Activated T-helper 1 cell treated with Interleukin-2 at 50 U/mL for 16 hours (primary cell): ENCODE measurements around the gene AGFG2.
"Not testable (repeated sequence)": the region's sequence is repeated elsewhere in the genome, so short reads cannot be mapped to it uniquely, and the experiment has no call there.

Source experiments
- DNase-seq: peaks from one replicate; pipeline ENCODE4 v3.0.0-alpha.2; 2020; ENCODE audit warnings: low read depth

AGFG2 gene, protein sequence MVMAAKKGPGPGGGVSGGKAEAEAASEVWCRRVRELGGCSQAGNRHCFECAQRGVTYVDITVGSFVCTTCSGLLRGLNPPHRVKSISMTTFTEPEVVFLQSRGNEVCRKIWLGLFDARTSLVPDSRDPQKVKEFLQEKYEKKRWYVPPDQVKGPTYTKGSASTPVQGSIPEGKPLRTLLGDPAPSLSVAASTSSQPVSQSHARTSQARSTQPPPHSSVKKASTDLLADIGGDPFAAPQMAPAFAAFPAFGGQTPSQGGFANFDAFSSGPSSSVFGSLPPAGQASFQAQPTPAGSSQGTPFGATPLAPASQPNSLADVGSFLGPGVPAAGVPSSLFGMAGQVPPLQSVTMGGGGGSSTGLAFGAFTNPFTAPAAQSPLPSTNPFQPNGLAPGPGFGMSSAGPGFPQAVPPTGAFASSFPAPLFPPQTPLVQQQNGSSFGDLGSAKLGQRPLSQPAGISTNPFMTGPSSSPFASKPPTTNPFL

DNA sequence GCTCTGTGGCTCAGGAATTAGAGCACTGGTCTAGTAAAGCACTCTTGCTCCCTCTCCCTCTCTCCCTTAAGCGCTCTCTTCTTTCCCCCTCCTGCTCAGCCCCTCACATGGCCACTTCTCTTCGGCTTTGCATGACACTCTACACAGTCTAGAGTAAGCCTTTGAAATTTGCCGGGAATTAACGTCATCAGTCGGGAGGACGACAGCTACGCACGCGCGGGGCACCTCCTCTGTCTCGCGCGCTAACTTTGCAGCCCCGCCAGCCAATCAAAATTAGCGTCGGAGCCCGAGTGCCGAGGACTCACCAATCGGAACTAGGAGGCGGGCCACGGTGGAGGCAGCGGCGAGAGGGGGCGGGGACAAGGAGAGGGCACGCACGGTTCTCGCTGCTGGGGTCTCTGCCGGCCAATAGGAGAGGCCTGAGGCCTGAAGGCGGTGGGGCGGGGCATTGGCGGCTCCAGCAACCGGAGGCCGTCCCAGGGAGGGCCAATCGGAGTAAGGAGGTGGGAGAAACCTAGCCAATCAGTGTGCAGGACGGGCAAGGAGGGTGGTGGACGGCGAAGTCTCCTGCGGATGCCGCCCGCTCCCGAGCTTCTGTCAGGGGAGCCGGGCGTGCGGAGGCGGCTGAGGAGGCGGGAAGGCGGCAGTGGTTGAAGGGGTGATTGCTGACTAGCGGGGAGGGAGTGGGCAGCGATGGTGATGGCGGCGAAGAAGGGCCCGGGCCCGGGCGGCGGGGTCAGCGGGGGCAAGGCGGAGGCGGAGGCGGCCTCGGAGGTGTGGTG, at the start of gene AGFG2:
AGFG2 (plus strand) TSS at position 550 of the 782 bp plus-strand sequence; CDS start at position 694, 144 bp downstream.
- DNase-seq: peak; percentile 100

DNA sequence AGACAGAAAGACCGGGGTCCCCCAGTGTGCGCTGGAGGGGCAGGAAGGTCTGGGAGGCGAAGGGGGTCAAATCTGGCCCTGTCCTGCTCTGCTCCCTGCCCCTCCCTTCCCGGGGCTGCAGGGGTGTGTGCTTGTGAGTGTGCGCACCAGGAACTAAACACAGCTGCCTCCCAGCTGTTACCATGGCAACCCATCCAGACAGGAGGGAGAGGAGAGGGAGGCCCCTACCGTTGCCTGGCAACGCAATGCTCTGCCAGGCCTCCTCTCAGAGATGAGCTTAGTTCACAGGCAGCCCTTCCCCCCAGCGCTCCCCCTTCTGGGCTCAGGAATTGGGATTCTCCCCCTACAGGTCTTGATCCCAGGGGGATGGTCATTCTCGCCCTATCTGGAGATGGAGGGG, 49.2 kb upstream of the AGFG2 start:
- DNase-seq: no peak

DNA sequence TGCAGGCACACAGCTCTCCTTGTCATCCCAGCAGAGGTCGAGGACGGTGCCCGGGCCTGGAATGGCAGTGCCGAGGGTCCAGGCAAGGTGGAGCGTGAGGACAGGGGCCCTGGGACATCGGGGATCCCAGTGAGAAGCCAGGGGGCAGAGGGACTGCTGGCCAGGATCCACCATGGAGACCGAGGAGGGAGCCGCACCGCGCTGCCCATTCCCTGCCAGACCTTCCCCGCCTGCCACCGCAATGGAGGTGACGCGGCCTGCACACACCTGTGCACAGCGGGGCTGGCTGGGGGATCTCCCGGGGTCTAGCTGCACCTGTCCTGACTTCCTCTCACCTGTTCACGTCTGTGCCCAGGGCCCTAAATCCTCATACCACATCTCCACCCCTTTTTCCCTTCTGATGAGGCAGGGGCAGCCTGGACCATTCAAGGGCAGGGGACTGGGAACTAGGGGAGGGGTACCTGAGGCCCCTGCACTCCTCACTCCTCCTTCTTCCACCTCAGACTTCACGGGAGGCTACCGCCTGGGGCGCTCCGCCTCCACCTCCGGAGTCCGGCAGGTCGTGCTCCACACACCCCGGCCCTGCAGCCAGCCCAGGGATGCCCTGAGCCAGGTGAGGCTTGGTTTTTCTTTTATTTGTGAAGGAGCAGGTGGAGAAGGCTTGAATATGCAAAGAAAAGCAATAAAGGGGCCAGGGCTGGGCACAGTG, 48.4 kb upstream of the AGFG2 start:
- DNase-seq: no peak

DNA sequence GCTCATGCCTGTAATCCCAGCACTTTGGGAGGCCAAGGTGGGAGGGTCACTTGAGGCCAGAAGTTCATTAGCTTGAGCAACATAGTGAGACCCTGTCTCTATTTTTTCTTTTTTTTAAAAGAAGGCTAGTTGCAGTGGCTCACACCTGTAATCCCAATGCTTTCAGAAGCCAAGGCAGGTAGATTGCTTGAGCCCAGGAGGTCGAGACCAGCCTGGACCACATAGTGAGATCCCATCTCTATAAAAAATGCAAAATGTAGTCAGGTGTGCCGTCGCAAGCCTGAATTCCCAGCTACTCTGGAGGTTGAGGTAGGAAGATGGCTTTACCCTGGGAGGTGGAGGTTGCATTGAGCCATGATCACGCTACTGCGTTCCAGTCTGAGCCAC, 47.8 kb upstream of the AGFG2 start:
- DNase-seq: no peak

DNA sequence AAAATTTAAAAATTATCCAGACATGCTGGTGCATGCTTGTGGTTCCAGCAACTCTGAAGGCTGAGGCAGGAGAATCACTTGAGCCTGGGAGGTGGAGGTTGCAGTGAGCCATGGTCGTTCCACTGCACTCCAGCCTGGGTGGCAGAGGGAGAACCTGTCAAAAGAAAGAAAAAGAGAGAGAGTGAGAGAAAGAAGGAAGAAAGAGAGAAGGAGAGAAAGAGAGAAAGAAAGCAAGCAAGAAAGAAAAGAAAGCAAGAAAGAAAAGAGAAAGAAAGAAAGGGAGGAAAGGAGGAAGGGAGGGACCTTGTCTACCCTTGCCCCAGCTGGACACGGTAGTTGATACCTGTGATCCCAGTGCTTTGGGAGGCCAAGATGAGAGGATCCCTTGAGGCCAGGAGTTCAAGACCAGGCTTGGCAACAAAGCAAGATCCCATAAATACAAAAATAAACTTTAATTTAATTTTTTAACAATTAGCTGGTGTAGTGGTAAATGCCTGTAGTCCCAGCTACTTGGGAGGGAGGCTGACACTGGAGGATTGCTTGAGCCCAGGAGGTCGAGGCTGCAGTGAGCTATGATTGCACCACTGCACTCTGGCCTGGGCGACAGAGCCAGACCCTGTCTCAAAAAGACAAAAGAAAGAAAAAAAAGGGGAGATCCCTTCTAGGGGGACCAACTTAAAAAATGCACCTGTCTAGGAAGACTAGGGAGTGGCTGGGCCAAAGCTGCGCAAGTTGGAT, 46.1 kb upstream of the AGFG2 start:
- DNase-seq: no peak

DNA sequence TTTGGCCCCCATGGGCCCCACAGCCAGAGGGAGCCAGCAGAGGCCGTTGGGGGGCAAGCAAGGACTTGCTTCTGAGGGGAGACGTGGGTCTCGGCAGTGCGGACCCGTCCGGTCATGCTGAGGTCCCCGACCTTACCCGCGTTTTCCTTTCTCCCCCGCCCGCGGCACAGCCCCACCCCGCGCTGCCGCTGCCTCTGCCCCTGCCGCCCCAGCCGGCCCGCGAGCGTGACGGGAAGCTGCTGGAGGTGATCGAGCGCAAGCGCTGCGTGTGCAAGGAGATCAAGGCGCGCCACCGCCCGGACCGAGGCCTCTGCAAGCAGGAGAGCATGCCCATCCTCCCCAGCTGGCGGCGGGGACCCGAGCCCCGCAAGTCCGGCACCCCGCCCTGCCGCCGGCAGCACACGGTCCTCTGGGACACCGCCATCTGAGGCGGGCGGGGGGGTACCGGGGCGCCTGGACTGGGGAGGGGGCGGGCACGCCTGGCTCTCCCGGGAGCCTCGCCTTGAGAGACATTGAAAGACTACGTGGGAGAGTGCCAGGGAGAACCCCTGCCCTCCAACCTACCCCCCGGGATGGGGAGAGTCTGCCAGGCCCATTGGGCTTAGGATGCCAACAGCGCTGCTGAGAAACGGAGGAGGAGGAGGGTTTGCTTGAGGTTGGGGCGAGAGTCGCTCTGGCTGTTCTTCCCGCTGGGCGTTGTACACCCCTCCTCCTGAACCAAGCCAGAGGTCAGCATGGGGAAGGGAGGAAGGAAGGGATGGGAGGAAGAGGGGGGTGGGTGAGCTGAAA, 45.3 kb upstream of the AGFG2 start:
- DNase-seq: peak; percentile 46

- no peak for DNase-seq
Observed at GRCh38 chr7:100496509-100496908, 42.5 kb upstream of the AGFG2 start.

DNA sequence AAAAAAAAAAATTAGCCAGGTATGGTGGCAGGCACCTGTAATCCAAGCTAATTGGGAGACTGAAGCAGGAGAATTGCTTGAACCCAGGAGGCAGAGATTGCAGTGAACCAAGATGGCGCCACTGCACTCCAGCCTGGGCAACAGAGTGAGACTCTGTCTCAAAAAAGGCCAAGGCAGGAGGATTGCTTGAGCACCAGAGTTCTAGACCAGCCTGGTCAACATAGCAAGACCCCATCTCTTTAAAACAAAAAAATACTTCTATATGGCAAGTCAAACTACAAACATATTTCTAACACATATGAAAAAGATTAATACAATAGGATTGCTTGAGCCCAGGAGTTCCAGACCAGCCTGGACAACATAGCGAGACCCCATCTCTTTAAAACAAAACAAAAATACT, 38.3 kb upstream of the AGFG2 start:
- not testable (repeated sequence) for DNase-seq

DNA sequence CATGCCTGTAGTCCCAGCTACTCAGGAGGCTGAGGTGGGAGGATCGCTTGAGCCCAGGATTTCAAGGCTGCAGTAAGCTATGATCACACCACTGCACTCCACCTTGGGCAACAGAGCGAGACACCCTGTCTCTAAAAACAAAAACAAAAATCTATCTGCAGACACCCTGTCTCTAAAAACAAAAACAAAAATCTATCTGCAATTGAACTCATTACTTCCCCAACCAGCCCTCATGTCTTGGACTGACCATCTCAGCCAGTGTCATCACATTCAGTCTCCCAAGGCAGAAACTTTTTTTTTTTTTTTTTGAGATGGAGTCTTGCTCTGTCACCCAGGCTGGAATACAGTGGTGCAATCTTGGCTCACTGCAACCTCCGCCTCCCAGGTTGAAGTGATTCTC, 35.0 kb upstream of the AGFG2 start:
- not testable (repeated sequence) for DNase-seq

DNA sequence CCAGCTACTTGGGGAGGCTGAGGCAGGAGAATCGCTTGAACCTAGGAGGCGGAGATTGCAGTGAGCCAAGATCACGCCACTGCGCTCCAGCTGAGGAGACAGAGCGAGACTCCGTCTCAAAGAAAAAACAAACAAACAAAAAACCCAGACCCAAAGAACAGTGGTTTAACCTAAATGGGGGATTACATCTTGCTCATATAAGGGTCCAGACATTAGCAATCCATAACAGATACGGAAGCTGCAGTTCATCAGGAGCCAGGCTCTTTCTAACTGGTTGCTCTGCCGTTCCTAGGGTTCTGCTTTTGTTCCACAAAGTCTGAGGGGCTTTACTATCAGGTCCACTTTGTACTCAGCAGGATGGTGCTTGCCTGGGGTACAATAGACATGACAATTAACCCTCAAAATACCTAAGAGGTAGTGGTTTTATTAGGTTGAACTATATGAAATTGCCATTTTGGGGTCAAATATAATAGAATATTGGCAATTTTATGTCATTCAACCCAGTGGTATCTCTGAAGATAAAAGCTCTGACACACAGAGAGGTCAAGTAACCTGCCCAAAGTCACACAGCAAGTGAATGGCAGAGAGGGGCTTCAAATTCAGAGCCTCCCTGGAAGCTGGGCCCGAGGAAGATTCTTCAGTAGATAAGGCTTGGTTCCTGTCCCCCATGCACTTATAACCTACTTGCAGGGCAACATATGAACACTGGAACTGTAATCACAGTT, 34.0 kb upstream of the AGFG2 start:
- no peak for DNase-seq

DNA sequence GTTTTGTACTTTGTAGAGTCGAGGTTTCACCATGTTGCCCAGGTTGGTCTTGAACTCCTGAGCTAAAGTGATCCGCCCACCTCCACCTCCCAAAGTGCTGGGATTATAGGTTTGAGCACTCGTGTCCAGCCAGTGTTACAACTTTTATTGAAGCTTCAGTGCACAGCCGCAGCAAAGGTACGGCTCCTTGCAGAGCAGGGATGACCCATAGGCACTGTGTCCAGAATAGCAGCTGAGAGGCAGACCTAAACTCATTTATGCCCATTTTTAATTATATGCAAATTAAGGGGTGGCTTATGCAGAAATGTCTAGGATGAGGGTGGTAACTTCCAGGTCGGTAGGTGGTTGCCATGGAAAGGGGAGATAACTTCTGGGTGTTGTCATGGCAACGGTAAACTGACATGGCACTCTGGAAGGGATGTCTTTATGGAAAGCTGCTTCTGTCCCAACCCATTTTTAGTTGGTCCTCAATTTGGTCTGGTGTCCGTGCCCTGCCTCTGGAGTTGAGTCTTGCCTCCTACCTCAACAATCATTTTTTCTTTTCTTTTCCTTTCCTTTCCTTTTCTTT, 32.6 kb upstream of the AGFG2 start:
- DNase-seq: no peak

DNA sequence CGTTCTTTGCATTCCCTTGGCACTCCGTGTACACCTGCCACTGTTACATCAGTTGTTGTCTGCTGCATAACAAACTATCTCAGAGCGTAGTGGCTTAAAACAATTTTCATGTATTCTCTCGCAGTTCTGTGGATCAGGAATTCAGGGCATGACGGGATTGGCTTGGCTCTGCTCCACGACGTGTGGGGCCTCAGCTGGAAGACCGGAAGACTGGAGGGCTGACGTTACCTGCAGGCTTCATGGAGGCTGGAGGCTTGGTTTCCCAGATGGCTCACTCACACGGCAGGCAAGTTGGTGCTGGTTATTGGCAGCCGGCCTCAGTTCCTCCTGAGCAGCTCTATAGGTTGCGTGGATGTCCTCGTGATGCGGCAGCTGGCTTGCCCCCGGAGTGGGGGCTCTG, 29.8 kb upstream of the AGFG2 start:
- DNase-seq: no peak

DNA sequence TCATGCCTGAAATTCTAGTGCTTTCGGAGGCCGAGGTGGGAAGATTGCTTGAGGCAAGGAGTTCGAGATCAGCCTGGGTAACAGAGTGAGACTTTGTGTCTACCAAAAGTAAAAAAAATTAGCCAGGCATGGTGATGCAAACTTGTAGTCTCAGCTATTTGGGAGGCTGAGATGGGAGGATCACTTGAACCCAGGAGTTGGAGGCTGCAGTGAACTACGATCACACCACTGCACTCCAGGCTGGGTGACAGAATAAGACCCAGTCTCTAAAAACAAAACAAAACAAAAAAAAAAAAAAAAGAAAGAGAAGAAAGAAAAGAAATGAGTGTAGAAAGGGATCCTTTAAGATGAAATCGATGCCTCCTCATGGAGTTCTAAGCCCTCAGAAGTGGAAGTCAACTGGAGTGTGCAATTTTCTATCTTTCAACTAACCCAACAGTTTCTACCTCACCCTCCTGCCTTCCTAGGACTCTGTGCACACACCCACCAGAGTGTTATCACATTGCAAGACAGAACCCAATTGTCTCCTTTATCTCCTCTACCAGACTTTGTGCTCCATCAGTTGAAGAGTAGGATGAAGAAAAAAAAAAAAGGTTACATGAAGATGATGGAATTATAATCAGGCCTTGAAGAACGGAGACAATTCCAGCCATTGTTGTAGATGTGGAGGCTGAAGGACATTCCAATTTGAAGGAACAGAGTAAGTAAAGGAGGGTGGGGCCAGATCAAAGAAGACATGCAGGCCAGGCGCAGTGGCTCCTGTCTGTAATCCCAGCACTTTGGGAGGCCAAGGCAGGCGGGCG, 28.4 kb upstream of the AGFG2 start:
- DNase-seq: no peak

DNA sequence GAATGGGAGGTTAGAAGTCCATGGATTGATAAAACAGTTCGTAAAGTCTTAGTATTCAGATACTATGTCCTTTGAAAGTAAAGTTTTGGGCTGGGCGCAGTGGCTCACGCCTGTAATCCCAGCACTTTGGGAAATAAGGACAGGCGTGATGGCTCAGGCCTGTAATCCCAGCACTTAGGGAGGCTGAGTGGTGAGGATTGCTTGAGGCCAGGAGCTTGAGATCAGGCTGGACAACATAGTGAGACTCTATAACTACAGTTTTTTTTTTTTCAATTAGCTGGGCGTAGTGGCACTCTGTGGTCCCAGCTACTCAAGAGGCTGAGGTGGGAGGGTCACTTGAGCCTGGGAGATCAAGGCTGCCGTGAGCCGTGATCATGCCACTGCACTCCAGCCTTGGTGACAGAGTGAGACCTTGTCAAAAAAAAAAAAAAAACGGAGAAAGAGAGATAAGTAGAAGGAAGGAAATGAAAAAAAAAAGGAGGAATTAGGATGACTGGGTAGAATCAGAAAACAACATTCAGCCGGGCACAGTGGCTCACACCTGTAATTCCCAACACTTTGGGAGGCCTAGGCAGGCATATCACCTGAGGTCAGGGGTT, 25.7 kb upstream of the AGFG2 start:
- DNase-seq: no peak

DNA sequence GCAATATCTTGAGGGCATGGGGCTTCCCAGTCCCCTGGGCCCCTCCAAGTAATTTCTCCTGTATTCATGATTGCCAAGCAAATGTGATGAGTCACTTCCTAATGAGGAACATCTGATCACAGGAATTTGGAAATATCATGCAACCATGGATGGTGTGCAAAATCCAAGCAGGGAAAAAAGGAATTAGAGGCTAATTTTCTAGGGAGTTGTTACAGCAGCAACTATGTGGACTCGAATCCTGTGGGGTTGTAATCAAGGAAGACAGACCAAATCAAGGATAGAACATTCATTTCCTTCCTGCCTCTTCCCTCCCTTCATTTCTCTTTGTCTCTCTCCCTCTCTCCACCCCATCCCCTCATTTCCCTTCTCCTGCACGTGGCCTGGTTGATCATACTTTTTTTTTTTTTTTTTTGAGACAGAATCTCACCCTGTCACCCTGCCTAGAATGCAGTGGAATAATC, 23.9 kb upstream of the AGFG2 start:
- no peak for DNase-seq

- DNase-seq: peak; percentile 35
Observed at GRCh38 chr7:100516135-100516812, 22.7 kb upstream of the AGFG2 start.

DNA sequence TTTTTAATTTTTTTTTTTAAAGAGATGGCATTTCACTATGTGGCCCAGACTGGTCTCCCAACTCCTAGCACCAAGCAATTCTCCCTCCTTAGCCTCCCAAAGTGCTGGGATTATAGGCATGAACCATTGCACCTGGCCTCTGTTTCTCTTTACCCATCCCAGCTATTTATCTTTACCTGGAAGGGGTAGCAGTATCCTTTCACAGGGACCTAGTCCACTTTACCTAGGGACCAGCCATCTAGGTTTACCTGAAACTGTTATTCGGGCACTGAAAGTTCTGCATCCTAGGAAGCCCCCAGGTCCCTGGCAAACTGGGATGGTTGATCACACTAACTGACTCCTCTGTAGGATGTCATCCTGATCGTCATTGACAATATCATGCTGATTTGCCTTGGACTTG, 21.7 kb upstream of the AGFG2 start:
- no peak for DNase-seq

GRCh38 chr7:100519580-100519979, 19.4 kb upstream of the AGFG2 start:
- no peak for DNase-seq
